CD14-positive monocyte (primary cell): ENCODE results near the gene HEPN1. TPM values are rescaled to one million over a fixed set of nuclear protein-coding genes. Genes with fewer than 3 reads are reported as not detected.

Experiments used
- DNase-seq, 3 donors: peaks; one replicate each; pipeline ENCODE4 v3.0.0-alpha.2; 2011 to 2022
- H2AFZ ChIP-seq: 2 replicates; pipeline ENCODE4 v1.6.0; 2012; ENCODE audit warnings: mild to moderate bottlenecking, low read depth, low read length, inconsistent platforms; ENCODE audit not compliant: insufficient read depth, poor library complexity, severe bottlenecking
- H3K27ac ChIP-seq, 2 donors: 1 replicate in 1 of 2; 2 replicates in 1 of 2; pipeline ENCODE4 v1.5.1; 2012 to 2013; ENCODE audit warnings: low read length in 2 of 2, control low read depth in 1 of 2, inconsistent platforms in 1 of 2, low read depth in 1 of 2, mild to moderate bottlenecking in 1 of 2
- H3K27me3 ChIP-seq, 2 donors: one replicate each; pipeline versions ENCODE4 v1.6.0 to v1.6.1; 2011 to 2013; ENCODE audit warnings: low read length in 2 of 2; ENCODE audit not compliant: control insufficient read depth in 2 of 2, insufficient read depth in 2 of 2
- H3K36me3 ChIP-seq, 2 donors: replicated peaks in 1 of 2; 1 replicate in 1 of 2; 2 replicates in 1 of 2; pipeline versions ENCODE4 v1.5.1 to v1.6.1; 2012 to 2013; ENCODE audit warnings: low read length in 2 of 2, control low read depth in 1 of 2, inconsistent platforms in 1 of 2, mild to moderate bottlenecking in 1 of 2; ENCODE audit not compliant: insufficient read depth in 2 of 2, control insufficient read depth in 1 of 2
- H3K4me1 ChIP-seq, 2 donors: 1 replicate in 1 of 2; 2 replicates in 1 of 2; pipeline versions ENCODE4 v1.5.1 to v1.6.1; 2012 to 2013; ENCODE audit warnings: low read length in 2 of 2, control low read depth in 1 of 2, inconsistent platforms in 1 of 2, mild to moderate bottlenecking in 1 of 2, moderate library complexity in 1 of 2; ENCODE audit not compliant: insufficient read depth in 2 of 2, control insufficient read depth in 1 of 2
- H3K4me2 ChIP-seq: replicated peaks from 2 replicates; pipeline ENCODE3; 2012; ENCODE audit warnings: low read length, moderate library complexity, mild to moderate bottlenecking; ENCODE audit not compliant: poor library complexity, severe bottlenecking; ENCODE audit errors: extremely low read depth
- H3K4me3 ChIP-seq, 3 experiments: fragments of 200-600 bp in 1 of 3; sonication (generic) in 1 of 3; replicated peaks in 1 of 3; 1 replicate in 2 of 3; 2 replicates in 1 of 3; pipeline ENCODE4 v1.5.1; 2011 to 2013; ENCODE audit warnings: low read length in 3 of 3, mild to moderate bottlenecking in 3 of 3, control low read depth in 2 of 3, low read depth in 2 of 3, inconsistent platforms in 1 of 3, moderate library complexity in 1 of 3
- H3K79me2 ChIP-seq: 2 replicates; pipeline ENCODE4 v1.6.0; 2012; ENCODE audit warnings: mild to moderate bottlenecking, control low read depth, inconsistent platforms, low read length, moderate library complexity; ENCODE audit not compliant: insufficient read depth
- H3K9ac ChIP-seq: 2 replicates; pipeline ENCODE4 v1.6.0; 2017; ENCODE audit warnings: low read length, mild to moderate bottlenecking; ENCODE audit not compliant: insufficient read depth, poor library complexity, severe bottlenecking
- H3K9me3 ChIP-seq, 2 donors: replicated peaks in 1 of 2; 1 replicate in 1 of 2; 2 replicates in 1 of 2; pipeline versions ENCODE4 v1.5.1 to v1.6.1; 2012 to 2013; ENCODE audit warnings: low read length in 2 of 2, control low read depth in 1 of 2; ENCODE audit not compliant: control insufficient read depth in 1 of 2, insufficient read depth in 1 of 2
- H4K20me1 ChIP-seq: 2 replicates; pipeline ENCODE4 v1.6.0; 2012; ENCODE audit warnings: mild to moderate bottlenecking, low read length, control low read depth, moderate library complexity; ENCODE audit not compliant: insufficient read depth
- H3K27ac Mint-ChIP-seq, 7 donors: one replicate each; pipeline ENCODE4 v1.8.0; 2020; ENCODE audit warnings: mild to moderate bottlenecking in 7 of 7, mixed read lengths in 7 of 7, moderate library complexity in 6 of 7, inconsistent platforms in 2 of 7
- H3K27me3 Mint-ChIP-seq, 3 donors: one replicate each; pipeline ENCODE4 v1.8.0; 2021 to 2022; ENCODE audit warnings: low read depth in 3 of 3, mild to moderate bottlenecking in 3 of 3, mixed read lengths in 3 of 3, moderate library complexity in 3 of 3, inconsistent platforms in 1 of 3
- H3K36me3 Mint-ChIP-seq, 2 donors: one replicate each; pipeline ENCODE4 v1.8.0; 2020; ENCODE audit warnings: mixed read lengths in 2 of 2, inconsistent platforms in 1 of 2, mild to moderate bottlenecking in 1 of 2
- H3K4me1 Mint-ChIP-seq: one replicate; pipeline ENCODE4 v1.8.0; 2020; ENCODE audit warnings: mild to moderate bottlenecking, mixed read lengths
- H3K4me3 Mint-ChIP-seq, 2 donors: one replicate each; pipeline ENCODE4 v1.8.0; 2020; ENCODE audit warnings: mild to moderate bottlenecking in 2 of 2, mixed read lengths in 2 of 2, moderate library complexity in 1 of 2
- H3K9me3 Mint-ChIP-seq, 7 donors: one replicate each; pipeline ENCODE4 v1.8.0; 2020 to 2022; ENCODE audit warnings: mixed read lengths in 7 of 7, mild to moderate bottlenecking in 6 of 7, moderate library complexity in 6 of 7, inconsistent platforms in 2 of 7
- WGBS: methylation state at CpG from one replicate; pipeline ENCODE4 v1.1.5; 2013; ENCODE audit warnings: missing lambda C conversion rate; ENCODE audit not compliant: insufficient coverage; 5-methylcytosine and 5-hydroxymethylcytosine counted together
- intact Hi-C, 2 donors: fragments of 100-400 bp; cut with micrococcal nuclease; formaldehyde crosslinking; loops; one replicate each; pipeline versions ENCODE4 v1.15.0 to v1.15.1; 2023
- polyA plus RNA-seq, 3 donors: library from polyadenylated mRNA; depleted of rRNA in 1 of 3; unstranded in 2 of 3; stranded (reverse) in 1 of 3; fragments of 300-500 nt in 2 of 3; fragments of >200 nt in 1 of 3; fragmentation: Illumina TruSeq in 2 of 3; gene quantifications; 1 replicate in 2 of 3; 2 replicates in 1 of 3; pipeline ENCODE4 v1.2.3, GENCODE V29; 2012 to 2021
- TF ChIP-seq, protein P1 (sequence below): fragments of 200-600 bp; IDR thresholded peaks from one replicate; pipeline ENCODE4 v1.8.0; 2022; ENCODE audit warnings: antibody characterized with exemption, mild to moderate bottlenecking

HEPN1 gene
- polyA plus RNA-seq, 3 donors, result not detected

GRCh38 chr11:124896071-124896750 lies 22.8 kb upstream of the HEPN1 start:
- TF ChIP-seq, protein P1, sequence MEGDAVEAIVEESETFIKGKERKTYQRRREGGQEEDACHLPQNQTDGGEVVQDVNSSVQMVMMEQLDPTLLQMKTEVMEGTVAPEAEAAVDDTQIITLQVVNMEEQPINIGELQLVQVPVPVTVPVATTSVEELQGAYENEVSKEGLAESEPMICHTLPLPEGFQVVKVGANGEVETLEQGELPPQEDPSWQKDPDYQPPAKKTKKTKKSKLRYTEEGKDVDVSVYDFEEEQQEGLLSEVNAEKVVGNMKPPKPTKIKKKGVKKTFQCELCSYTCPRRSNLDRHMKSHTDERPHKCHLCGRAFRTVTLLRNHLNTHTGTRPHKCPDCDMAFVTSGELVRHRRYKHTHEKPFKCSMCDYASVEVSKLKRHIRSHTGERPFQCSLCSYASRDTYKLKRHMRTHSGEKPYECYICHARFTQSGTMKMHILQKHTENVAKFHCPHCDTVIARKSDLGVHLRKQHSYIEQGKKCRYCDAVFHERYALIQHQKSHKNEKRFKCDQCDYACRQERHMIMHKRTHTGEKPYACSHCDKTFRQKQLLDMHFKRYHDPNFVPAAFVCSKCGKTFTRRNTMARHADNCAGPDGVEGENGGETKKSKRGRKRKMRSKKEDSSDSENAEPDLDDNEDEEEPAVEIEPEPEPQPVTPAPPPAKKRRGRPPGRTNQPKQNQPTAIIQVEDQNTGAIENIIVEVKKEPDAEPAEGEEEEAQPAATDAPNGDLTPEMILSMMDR, result no peak
- H3K27ac Mint-ChIP-seq, result no peak overlapping the region
- WGBS, result 97% methylated on average over 6 of the region's 16 CpGs
- Histone ChIP-seq H3K9ac (no peak overlapping the region), H3K36me3 (no peaks in the 10 kb centered on the region), H4K20me1 (no peaks in the 10 kb centered on the region), H3K9me3 (no peaks in the 10 kb centered on the region), H3K27me3 (peaks cover 0 to 2% of the 10 kb centered on the region in 2 donors), H3K4me2 (no peak overlapping the region), H3K4me1 (peaks cover 16 to 18% of the 10 kb centered on the region in 2 donors), H2AFZ (no peak overlapping the region), H3K4me3 (no peak overlapping the region), H3K79me2 (no peaks in the 10 kb centered on the region), H3K27ac (no peak overlapping the region)
- no peaks in the 10 kb centered on the region for H3K36me3 Mint-ChIP-seq
- H3K9me3 Mint-ChIP-seq, result no peaks in the 10 kb centered on the region
- intact Hi-C loops, result no loop called here
- no peak for DNase-seq
- peaks cover 2 to 12% (median 3%) of the 10 kb centered on the region in 3 donors for H3K27me3 Mint-ChIP-seq
- peaks cover 25% of the 10 kb centered on the region for H3K4me1 Mint-ChIP-seq
- H3K4me3 Mint-ChIP-seq, result no peak overlapping the region

DNA sequence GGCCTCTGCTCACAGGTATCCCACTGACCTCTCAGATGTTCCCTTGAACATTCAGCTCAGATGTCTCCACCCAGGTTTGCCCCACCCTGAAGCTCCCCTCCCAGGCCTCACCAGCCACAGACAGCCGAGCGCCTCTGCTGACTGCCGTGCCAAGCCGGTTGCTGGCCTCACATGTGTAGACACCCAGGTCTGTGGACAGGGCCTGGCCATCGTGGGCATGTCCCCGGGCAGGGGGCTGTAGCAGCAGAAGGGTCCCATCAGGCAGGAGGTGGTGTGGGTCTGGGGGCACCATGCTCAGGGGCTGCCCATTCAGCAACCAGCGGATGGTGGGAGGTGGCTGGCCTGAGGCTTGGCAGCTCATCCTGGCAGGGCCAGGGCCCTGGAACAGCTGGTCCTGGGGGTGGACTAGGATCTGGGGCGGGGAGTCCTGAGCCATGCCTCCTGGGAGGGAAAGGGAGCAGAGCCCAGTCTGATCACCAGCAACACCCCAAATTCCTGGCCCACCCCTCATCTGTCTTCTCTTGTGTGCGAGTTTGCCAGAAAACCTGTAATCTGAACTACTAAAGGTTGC lies 22.1 kb upstream of the HEPN1 start:
- no peaks in the 10 kb centered on the region for H3K79me2 ChIP-seq
- no peaks in the 10 kb centered on the region for H3K9me3 ChIP-seq
- H3K4me1 ChIP-seq, result peaks cover 16 to 18% of the 10 kb centered on the region in 2 donors
- H3K9ac ChIP-seq, result no peak overlapping the region
- H3K4me3 ChIP-seq, result no peak overlapping the region
- no peak overlapping the region for H3K27ac Mint-ChIP-seq
- WGBS, result 63% methylated on average over 9 of the region's 9 CpGs
- H3K36me3 ChIP-seq, result no peaks in the 10 kb centered on the region
- H3K4me3 Mint-ChIP-seq, result no peak overlapping the region
- H3K27ac ChIP-seq, result no peak overlapping the region
- H3K36me3 Mint-ChIP-seq, result no peaks in the 10 kb centered on the region
- no peak overlapping the region for H2AFZ ChIP-seq
- peaks cover 2 to 12% (median 3%) of the 10 kb centered on the region in 3 donors for H3K27me3 Mint-ChIP-seq
- no peaks in the 10 kb centered on the region for H4K20me1 ChIP-seq
- H3K27me3 ChIP-seq, result peaks cover 0 to 2% of the 10 kb centered on the region in 2 donors
- H3K4me2 ChIP-seq, result no peak overlapping the region
- no peaks in the 10 kb centered on the region for H3K9me3 Mint-ChIP-seq
- TF ChIP-seq, protein P1, result no peak
- intact Hi-C loops, result no loop called here
- peaks cover 25% of the 10 kb centered on the region for H3K4me1 Mint-ChIP-seq
- no peak for DNase-seq
